Ovary (tissue), 9 donors: ENCODE measurements around the gene PAPLN. TPM values are rescaled to one million over a fixed set of nuclear protein-coding genes. Genes with fewer than 3 reads are reported as not detected.
"Not testable (repeated sequence)": the region's sequence is repeated elsewhere in the genome, so short reads cannot be mapped to it uniquely, and the experiment has no call there.

ENCODE experiments used
- DNase-seq, 5 donors: peaks; one replicate each; pipeline ENCODE4 v3.0.0-alpha.2; 2019 to 2020
- H3K27ac ChIP-seq, 2 donors: fragments of 200-600 bp; one replicate each; pipeline versions ENCODE4 v1.5.1 to v1.8.0; 2019 to 2022
- H3K27me3 ChIP-seq: fragments of 200-600 bp; one replicate; pipeline ENCODE4 v1.8.0; 2022
- H3K36me3 ChIP-seq: fragments of 200-600 bp; sonication (generic); one replicate; pipeline ENCODE4 v1.5.1; 2019
- H3K4me1 ChIP-seq: one replicate; pipeline ENCODE4 v1.8.1; 2013; ENCODE audit warnings: mild to moderate bottlenecking, moderate library complexity; ENCODE audit not compliant: insufficient read depth
- H3K4me3 ChIP-seq: fragments of 200-600 bp; sonication (generic); one replicate; pipeline ENCODE4 v1.5.1; 2017
- H3K9me3 ChIP-seq, 2 donors: fragments of 200-600 bp in 1 of 2; sonication (generic) in 1 of 2; one replicate each; pipeline versions ENCODE4 v1.5.1 to v1.8.1; 2013 to 2019; ENCODE audit warnings: mild to moderate bottlenecking in 1 of 2, moderate library complexity in 1 of 2
- EP300 ChIP-seq: sonication (generic); formaldehyde crosslinking; IDR thresholded peaks from one replicate; pipeline ENCODE4 v1.6.1; 2017; ENCODE audit warnings: antibody characterized with exemption
- POLR2A ChIP-seq: fragments of 450-650 bp; IDR thresholded peaks from one replicate; pipeline ENCODE4 v1.6.1; 2017; ENCODE audit warnings: antibody characterized with exemption, mild to moderate bottlenecking, moderate library complexity
- WGBS, 3 donors: extraction: QIAGEN DNeasy Blood & Tissue Kit in 1 of 3; methylation state at CpG; one replicate each; pipeline versions ENCODE4 v1.1.5 to v1.1.7; 2013 to 2017; 5-methylcytosine and 5-hydroxymethylcytosine counted together
- intact Hi-C, 4 donors: fragments of 100-400 bp; cut with DNase I; formaldehyde crosslinking; loops; one replicate each; pipeline versions ENCODE4 v1.11.0 to v1.15.1; 2022 to 2023
- polyA plus RNA-seq, 2 donors: library from polyadenylated mRNA; stranded (reverse); fragments of 200-250 nt in 1 of 2; fragments of 350-450 nt in 1 of 2; fragmentation: Illumina TruSeq in 1 of 2; extraction: RNeasy Lipid Tissue Mini Kit (QIAGEN cat#74804) in 1 of 2; gene quantifications; one replicate each; pipeline ENCODE4 v1.2.3, GENCODE V29; 2013 to 2014
- total RNA-seq, 7 donors: library from RNA; depleted of rRNA in 2 of 7; stranded (reverse); fragments of >200 nt in 2 of 7; fragmentation: NEBNext Ultra II Directional in 3 of 7; extraction: Animal tissue kit (Norgen Biotek cat#: 25700) in 3 of 7; gene quantifications; one replicate each; pipeline versions ENCODE4 v1.1.0 to v1.2.4, GENCODE V29; 2016 to 2023
- TF ChIP-seq, protein P1 (sequence below), 3 donors: fragments of 450-650 bp in 2 of 3; fragments of 200-600 bp in 1 of 3; IDR thresholded peaks; one replicate each; pipeline versions ENCODE4 v1.5.1 to v1.8.0; 2016 to 2022; ENCODE audit warnings: antibody characterized with exemption in 3 of 3, mild to moderate bottlenecking in 1 of 3
- donor health status: DM: no; HTN: no; CAD: no; lungs with moderate emphysema.
- donor health status: DM: no; HTN: no; CAD: no.
- donor health status: Bipolar disorder and iron deficiency.
- donor health status: DM: yes; HTN: yes; CAD: no.
- donor health status: DM: no; HTN: no; CAD: no.
- donor health status: DM: yes; HTN: yes; CAD: no.

The PAPLN gene
- total and polyA plus RNA-seq, 9 donors: 4.6 to 35.4 (median 18.3) TPM

GRCh38 chr14:73191441-73191840 lies 45.9 kb upstream of the PAPLN start:
- Histone ChIP-seq H3K9me3 (no peaks in the 10 kb centered on the region), H3K36me3 (no peaks in the 10 kb centered on the region), H3K4me3 (no peak overlapping the region), H3K4me1 (no peaks in the 10 kb centered on the region), H3K27me3 (no peaks in the 10 kb centered on the region), H3K27ac (no peak overlapping the region)
- intact Hi-C loops: no loop called here
- 87 to 91% (median 87%) methylated on average over 2 of the region's 2 CpGs for WGBS, 3 donors
- no peak for DNase-seq
- TF ChIP-seq EP300: no peak
- TF ChIP-seq POLR2A: no peak
- TF ChIP-seq, protein P1, sequence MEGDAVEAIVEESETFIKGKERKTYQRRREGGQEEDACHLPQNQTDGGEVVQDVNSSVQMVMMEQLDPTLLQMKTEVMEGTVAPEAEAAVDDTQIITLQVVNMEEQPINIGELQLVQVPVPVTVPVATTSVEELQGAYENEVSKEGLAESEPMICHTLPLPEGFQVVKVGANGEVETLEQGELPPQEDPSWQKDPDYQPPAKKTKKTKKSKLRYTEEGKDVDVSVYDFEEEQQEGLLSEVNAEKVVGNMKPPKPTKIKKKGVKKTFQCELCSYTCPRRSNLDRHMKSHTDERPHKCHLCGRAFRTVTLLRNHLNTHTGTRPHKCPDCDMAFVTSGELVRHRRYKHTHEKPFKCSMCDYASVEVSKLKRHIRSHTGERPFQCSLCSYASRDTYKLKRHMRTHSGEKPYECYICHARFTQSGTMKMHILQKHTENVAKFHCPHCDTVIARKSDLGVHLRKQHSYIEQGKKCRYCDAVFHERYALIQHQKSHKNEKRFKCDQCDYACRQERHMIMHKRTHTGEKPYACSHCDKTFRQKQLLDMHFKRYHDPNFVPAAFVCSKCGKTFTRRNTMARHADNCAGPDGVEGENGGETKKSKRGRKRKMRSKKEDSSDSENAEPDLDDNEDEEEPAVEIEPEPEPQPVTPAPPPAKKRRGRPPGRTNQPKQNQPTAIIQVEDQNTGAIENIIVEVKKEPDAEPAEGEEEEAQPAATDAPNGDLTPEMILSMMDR (IDR thresholded peaks at IDR 0.05): no peak

DNA sequence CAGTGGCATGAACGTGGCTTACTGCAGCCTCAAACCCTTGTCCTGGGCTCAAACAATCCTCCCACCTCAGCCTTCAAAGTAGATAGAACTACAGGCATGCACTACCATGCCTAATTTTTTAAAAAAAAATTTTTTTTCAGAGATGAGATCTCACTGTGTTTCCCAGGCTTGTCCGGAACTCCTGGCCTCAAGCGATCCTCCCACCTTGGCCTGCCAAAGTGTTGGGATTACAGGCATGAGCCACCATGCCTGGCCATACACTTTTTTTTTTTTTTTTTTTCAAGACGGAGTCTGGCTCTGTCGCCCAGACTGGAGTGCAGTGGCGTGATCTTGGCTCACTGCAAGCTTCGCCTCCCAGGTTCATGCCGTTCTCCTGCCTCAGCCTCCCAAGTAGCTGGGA lies 43.0 kb upstream of the PAPLN start:
- H3K9me3 ChIP-seq, H3K27me3 ChIP-seq, H3K36me3 ChIP-seq, H3K4me3 ChIP-seq, DNase-seq, H3K27ac ChIP-seq, intact Hi-C loops, H3K4me1 ChIP-seq: not testable (repeated sequence)
- WGBS, 3 donors: 90 to 95% (median 94%) methylated on average over 8 of the region's 8 CpGs

DNA sequence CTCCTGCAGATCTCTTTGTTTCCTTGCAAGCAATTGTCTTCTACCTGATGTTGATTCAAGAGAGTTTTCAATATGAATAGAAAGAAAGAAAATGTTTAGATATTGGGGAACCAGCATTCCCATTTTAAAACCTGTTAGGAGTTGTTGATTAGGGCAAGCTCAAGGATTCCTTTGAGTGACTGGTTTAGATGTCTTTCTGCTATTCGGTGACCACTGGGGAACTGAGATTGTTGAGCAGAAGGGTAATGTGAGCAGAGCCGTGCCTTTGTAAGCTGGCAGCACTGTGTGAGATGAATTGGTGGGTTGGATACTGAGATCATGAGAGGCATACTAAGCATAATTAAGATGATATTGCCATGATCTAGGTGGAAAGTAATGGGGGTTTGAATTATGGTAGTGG lies 39.1 kb upstream of the PAPLN start:
- WGBS, 3 donors: 84 to 89% (median 87%) methylated on average over 2 of the region's 2 CpGs
- H3K9me3 ChIP-seq: no peaks in the 10 kb centered on the region
- no peaks in the 10 kb centered on the region for H3K4me1 ChIP-seq
- H3K27ac ChIP-seq: no peak overlapping the region
- H3K27me3 ChIP-seq: no peaks in the 10 kb centered on the region
- intact Hi-C loops: no loop called here
- DNase-seq: no peak
- TF ChIP-seq POLR2A: no peak
- TF ChIP-seq, protein P1 (IDR thresholded peaks at IDR 0.05): no peak
- TF ChIP-seq EP300: no peak
- no peak overlapping the region for H3K4me3 ChIP-seq
- H3K36me3 ChIP-seq: no peaks in the 10 kb centered on the region

DNA sequence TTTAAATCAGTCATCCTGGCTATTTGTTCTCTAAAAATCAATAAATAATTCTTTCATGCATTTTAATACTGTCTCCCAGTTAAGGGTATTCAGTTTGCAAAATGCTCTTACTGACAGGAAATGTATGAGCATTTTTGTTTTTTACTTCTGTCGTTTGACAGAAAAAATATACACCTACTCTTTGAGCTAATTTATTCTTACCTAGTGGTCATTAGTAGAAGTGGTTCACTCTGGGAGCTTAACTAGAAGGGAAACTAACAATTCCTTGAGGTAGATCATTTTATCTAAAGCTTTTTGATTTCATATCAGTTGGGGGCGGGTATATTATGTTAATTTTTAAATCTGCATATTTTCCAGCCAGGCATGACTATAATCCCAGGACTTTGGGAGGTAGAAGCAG lies 33.8 kb upstream of the PAPLN start:
- WGBS, 3 donors: 85 to 92% (median 91%) methylated on average over 2 of the region's 2 CpGs
- no peaks in the 10 kb centered on the region for H3K36me3 ChIP-seq
- no peak overlapping the region for H3K27ac ChIP-seq
- peaks cover 0 to 3% of the 10 kb centered on the region in 2 donors for H3K9me3 ChIP-seq
- no peaks in the 10 kb centered on the region for H3K27me3 ChIP-seq
- TF ChIP-seq, protein P1 (IDR thresholded peaks at IDR 0.05): no peak
- no peak for TF ChIP-seq POLR2A
- no peak for TF ChIP-seq EP300
- H3K4me3 ChIP-seq: no peak overlapping the region
- no peaks in the 10 kb centered on the region for H3K4me1 ChIP-seq
- intact Hi-C loops: no loop called here
- no peak for DNase-seq

GRCh38 chr14:73207615-73208014 lies 29.7 kb upstream of the PAPLN start:
- 87 to 92% (median 89%) methylated on average over 2 of the region's 2 CpGs for WGBS, 3 donors
- intact Hi-C loops: no loop called here
- H3K36me3 ChIP-seq: no peaks in the 10 kb centered on the region

More at GRCh38 chr14:73207615-73208014, 29.7 kb upstream of the PAPLN start:
- DNase-seq: no peak
- Histone ChIP-seq H3K4me3 (no peak overlapping the region), H3K27ac (no peak overlapping the region), H3K9me3 (peaks cover 0 to 5% of the 10 kb centered on the region in 2 donors), H3K4me1 (no peaks in the 10 kb centered on the region), H3K27me3 (no peaks in the 10 kb centered on the region)
- TF ChIP-seq EP300 (no peak), POLR2A (no peak)
- TF ChIP-seq, protein P1 (IDR thresholded peaks at IDR 0.05): no peak
